ENCODE data around the gene PRSS12. TPM values are rescaled to one million over a fixed set of nuclear protein-coding genes. Genes with fewer than 3 reads are reported as not detected.

PRSS12 gene
- polyA plus RNA-seq, 1 of the 3 experiments (the other 2 are of a cell fraction), result 137 TPM

Small RNA genes within 50 kb of the gene (small RNA-seq; reads per million reads assigned to genes)
- gene SNORA24, result 0 reads per million in 7 experiments
